ENCODE results near the gene SGMS1.
"Not testable (repeated sequence)": the region's sequence is repeated elsewhere in the genome, so short reads cannot be mapped to it uniquely, and the experiment has no call there.

The SGMS1 gene

GRCh38 chr10:50667353-50667752 is 43.6 kb upstream of the SGMS1 start:
- not testable (repeated sequence) for H3K4me3 ChIP-seq (ENCODE audit: low read length in 2 of 2)
- no CpG with 5 or more reads among the region's 1 CpG for WGBS, 2 donors (ENCODE audit: extremely low coverage in 2 of 2, insufficient read length in 2 of 2, insufficient replicate concordance in 1 of 2)

GRCh38 chr10:50662420-50662819 is 38.7 kb upstream of the SGMS1 start:
- not testable (repeated sequence) for H3K79me1 ChIP-seq (ENCODE audit: low read depth, low read length); H4K8ac ChIP-seq (ENCODE audit: low read depth, low read length); H3K27me3 ChIP-seq (ENCODE audit: control insufficient read depth in 3 of 3, insufficient read depth in 3 of 3, low read depth in 1 of 3, low read length in 3 of 3); H2BK5ac ChIP-seq (ENCODE audit: low read length); H3K4me1 ChIP-seq (ENCODE audit: control insufficient read depth in 2 of 2, insufficient read depth in 1 of 2, low read depth in 1 of 2, low read length in 2 of 2); H4K91ac ChIP-seq (ENCODE audit: low read depth, low read length, poor library complexity); H3K9ac ChIP-seq (ENCODE audit: low read depth, low read length, poor library complexity); H3K36me3 ChIP-seq (replicated peaks in 1 of 2; ENCODE audit: control insufficient read depth in 2 of 2, insufficient read depth in 2 of 2, low read length in 2 of 2); H3K18ac ChIP-seq (ENCODE audit: low read length); H3K23ac ChIP-seq (ENCODE audit: low read depth, low read length, poor library complexity); H3K9me3 ChIP-seq (replicated peaks in 1 of 2; ENCODE audit: control insufficient read depth in 2 of 2, insufficient read depth in 1 of 2, low read depth in 1 of 2, low read length in 2 of 2); H3K27ac ChIP-seq (replicated peaks; ENCODE audit: low read length); H2AFZ ChIP-seq (ENCODE audit: low read length); H3K4me3 ChIP-seq (ENCODE audit: low read length in 2 of 2); H3K4ac ChIP-seq (ENCODE audit: low read length); H3K4me2 ChIP-seq (ENCODE audit: insufficient read depth, low read length, poor library complexity, severe bottlenecking); H2BK120ac ChIP-seq (ENCODE audit: low read depth, low read length); DNase-seq (ENCODE audit: low spot score); H2BK15ac ChIP-seq (ENCODE audit: low read length); H2BK12ac ChIP-seq (ENCODE audit: low read length); H2AK5ac ChIP-seq (ENCODE audit: low read depth, low read length)
- WGBS, 2 donors (ENCODE audit: extremely low coverage in 2 of 2, insufficient read length in 2 of 2, insufficient replicate concordance in 1 of 2) = no CpG with 5 or more reads among the region's 5 CpGs
- H3K14ac ChIP-seq (ENCODE audit: low read length) = peak overlapping the region; percentile 38

More at GRCh38 chr10:50667353-50667752, 43.6 kb upstream of the SGMS1 start:
- H4K8ac ChIP-seq (ENCODE audit: low read depth, low read length); H3K23ac ChIP-seq (ENCODE audit: low read depth, low read length, poor library complexity); H3K18ac ChIP-seq (ENCODE audit: low read length); H3K9ac ChIP-seq (ENCODE audit: low read depth, low read length, poor library complexity); H3K27me3 ChIP-seq (ENCODE audit: control insufficient read depth in 3 of 3, insufficient read depth in 3 of 3, low read depth in 1 of 3, low read length in 3 of 3); H3K27ac ChIP-seq (replicated peaks; ENCODE audit: low read length); H2BK15ac ChIP-seq (ENCODE audit: low read length); H2AFZ ChIP-seq (ENCODE audit: low read length); DNase-seq (ENCODE audit: low spot score); H4K91ac ChIP-seq (ENCODE audit: low read depth, low read length, poor library complexity); H3K36me3 ChIP-seq (replicated peaks in 1 of 2; ENCODE audit: control insufficient read depth in 2 of 2, insufficient read depth in 2 of 2, low read length in 2 of 2); H3K14ac ChIP-seq (ENCODE audit: low read length); H2BK5ac ChIP-seq (ENCODE audit: low read length); H3K9me3 ChIP-seq (replicated peaks in 1 of 2; ENCODE audit: control insufficient read depth in 2 of 2, insufficient read depth in 1 of 2, low read depth in 1 of 2, low read length in 2 of 2); H3K4ac ChIP-seq (ENCODE audit: low read length); H2BK12ac ChIP-seq (ENCODE audit: low read length); H2BK120ac ChIP-seq (ENCODE audit: low read depth, low read length); H3K4me2 ChIP-seq (ENCODE audit: insufficient read depth, low read length, poor library complexity, severe bottlenecking); H3K4me1 ChIP-seq (ENCODE audit: control insufficient read depth in 2 of 2, insufficient read depth in 1 of 2, low read depth in 1 of 2, low read length in 2 of 2); H3K79me1 ChIP-seq (ENCODE audit: low read depth, low read length); H2AK5ac ChIP-seq (ENCODE audit: low read depth, low read length): not testable (repeated sequence)

DNA sequence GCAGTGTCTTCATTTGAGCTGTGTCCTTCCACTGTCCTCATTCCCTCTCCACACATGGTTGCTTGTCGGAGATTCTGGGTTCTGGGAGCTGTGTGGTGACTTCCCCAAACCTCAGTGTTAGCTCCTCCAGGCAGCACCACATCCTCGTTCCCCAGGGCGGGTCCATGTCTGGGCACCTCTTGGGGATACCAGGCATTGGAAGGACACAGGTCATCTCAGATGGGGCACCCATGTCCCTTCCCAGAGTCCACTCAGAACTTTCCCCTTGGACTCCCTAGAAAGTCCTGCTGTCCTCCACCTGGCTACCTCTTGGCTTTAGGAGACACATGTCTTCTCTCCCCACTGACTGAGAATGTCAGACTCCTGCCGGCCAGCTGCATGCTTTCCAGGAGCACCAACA is 37.8 kb upstream of the SGMS1 start:
- H4K91ac ChIP-seq (ENCODE audit: low read depth, low read length, poor library complexity); H3K14ac ChIP-seq (ENCODE audit: low read length); H3K4ac ChIP-seq (ENCODE audit: low read length); H3K9ac ChIP-seq (ENCODE audit: low read depth, low read length, poor library complexity); H2BK15ac ChIP-seq (ENCODE audit: low read length); H3K27me3 ChIP-seq (ENCODE audit: control insufficient read depth in 3 of 3, insufficient read depth in 3 of 3, low read depth in 1 of 3, low read length in 3 of 3); H2BK5ac ChIP-seq (ENCODE audit: low read length); H3K9me3 ChIP-seq (replicated peaks in 1 of 2; ENCODE audit: control insufficient read depth in 2 of 2, insufficient read depth in 1 of 2, low read depth in 1 of 2, low read length in 2 of 2); H3K4me3 ChIP-seq (ENCODE audit: low read length in 2 of 2); H3K18ac ChIP-seq (ENCODE audit: low read length); H2AFZ ChIP-seq (ENCODE audit: low read length); H3K4me1 ChIP-seq (ENCODE audit: control insufficient read depth in 2 of 2, insufficient read depth in 1 of 2, low read depth in 1 of 2, low read length in 2 of 2); H2BK120ac ChIP-seq (ENCODE audit: low read depth, low read length); H3K23ac ChIP-seq (ENCODE audit: low read depth, low read length, poor library complexity); H3K79me1 ChIP-seq (ENCODE audit: low read depth, low read length); H3K27ac ChIP-seq (replicated peaks; ENCODE audit: low read length); H3K36me3 ChIP-seq (replicated peaks in 1 of 2; ENCODE audit: control insufficient read depth in 2 of 2, insufficient read depth in 2 of 2, low read length in 2 of 2); H4K8ac ChIP-seq (ENCODE audit: low read depth, low read length); H2BK12ac ChIP-seq (ENCODE audit: low read length); H2AK5ac ChIP-seq (ENCODE audit: low read depth, low read length); H3K4me2 ChIP-seq (ENCODE audit: insufficient read depth, low read length, poor library complexity, severe bottlenecking); DNase-seq (ENCODE audit: low spot score): not testable (repeated sequence)
- no CpG with 5 or more reads among the region's 4 CpGs for WGBS, 2 donors (ENCODE audit: extremely low coverage in 2 of 2, insufficient read length in 2 of 2, insufficient replicate concordance in 1 of 2)

DNA sequence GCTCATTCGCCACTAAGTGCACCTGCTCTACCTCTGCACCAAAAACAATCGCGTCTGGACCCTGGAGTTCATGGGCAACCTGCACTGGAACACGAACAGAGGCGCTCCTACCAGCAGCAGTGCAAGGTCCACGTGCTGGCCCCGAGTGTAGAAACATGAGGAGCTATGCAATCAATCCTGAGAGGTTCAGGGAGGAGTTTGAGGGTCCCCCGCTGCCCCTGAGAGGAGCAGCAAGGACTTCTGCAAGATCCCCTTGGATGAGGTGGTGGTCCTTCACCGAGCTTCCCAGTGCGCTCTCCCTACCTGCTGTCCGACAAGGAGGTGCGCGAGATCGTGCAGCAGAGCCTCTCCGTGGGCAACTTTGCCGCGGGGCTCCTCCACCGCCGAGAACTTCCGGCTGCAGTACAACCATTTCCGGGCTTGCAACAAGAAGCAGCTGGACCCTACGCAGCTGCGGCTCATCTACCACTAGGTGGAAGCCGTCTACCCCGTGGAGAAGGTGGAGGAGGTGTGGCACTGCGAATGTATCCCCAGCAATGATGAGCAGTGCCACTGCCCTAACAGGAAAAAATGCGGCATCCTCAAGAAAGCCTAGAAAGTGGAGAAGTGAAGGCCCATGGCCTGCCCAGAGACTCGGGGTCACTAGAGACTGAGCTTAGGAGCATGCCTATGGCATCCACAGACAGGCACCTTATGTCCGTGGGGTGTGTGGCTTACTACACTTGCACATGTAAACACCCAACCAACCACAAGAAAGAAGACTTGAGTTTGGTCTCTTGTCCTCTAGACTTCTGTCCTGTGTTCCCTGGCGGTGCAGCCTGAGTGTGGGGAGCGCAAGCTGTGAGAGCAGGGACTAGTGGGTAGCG is 36.3 kb upstream of the SGMS1 start:
- H3K9ac ChIP-seq (ENCODE audit: low read depth, low read length, poor library complexity); H3K27me3 ChIP-seq (ENCODE audit: control insufficient read depth in 3 of 3, insufficient read depth in 3 of 3, low read depth in 1 of 3, low read length in 3 of 3); H2BK5ac ChIP-seq (ENCODE audit: low read length); H3K4me2 ChIP-seq (ENCODE audit: insufficient read depth, low read length, poor library complexity, severe bottlenecking); H3K27ac ChIP-seq (replicated peaks; ENCODE audit: low read length); H3K4ac ChIP-seq (ENCODE audit: low read length); H3K9me3 ChIP-seq (replicated peaks in 1 of 2; ENCODE audit: control insufficient read depth in 2 of 2, insufficient read depth in 1 of 2, low read depth in 1 of 2, low read length in 2 of 2); H4K8ac ChIP-seq (ENCODE audit: low read depth, low read length); H3K4me1 ChIP-seq (ENCODE audit: control insufficient read depth in 2 of 2, insufficient read depth in 1 of 2, low read depth in 1 of 2, low read length in 2 of 2); DNase-seq (ENCODE audit: low spot score); H4K91ac ChIP-seq (ENCODE audit: low read depth, low read length, poor library complexity); H3K4me3 ChIP-seq (ENCODE audit: low read length in 2 of 2); H2AK5ac ChIP-seq (ENCODE audit: low read depth, low read length); H3K79me1 ChIP-seq (ENCODE audit: low read depth, low read length); H2BK12ac ChIP-seq (ENCODE audit: low read length); H2BK120ac ChIP-seq (ENCODE audit: low read depth, low read length); H3K36me3 ChIP-seq (replicated peaks in 1 of 2; ENCODE audit: control insufficient read depth in 2 of 2, insufficient read depth in 2 of 2, low read length in 2 of 2); H2BK15ac ChIP-seq (ENCODE audit: low read length); H3K14ac ChIP-seq (ENCODE audit: low read length); H3K18ac ChIP-seq (ENCODE audit: low read length): not testable (repeated sequence)
- H2AFZ ChIP-seq (ENCODE audit: low read length) = peak overlapping the region; percentile 7
- WGBS, 2 donors (ENCODE audit: extremely low coverage in 2 of 2, insufficient read length in 2 of 2, insufficient replicate concordance in 1 of 2) = no CpG with 5 or more reads among the region's 32 CpGs
- H3K23ac ChIP-seq (ENCODE audit: low read depth, low read length, poor library complexity) = peak overlapping the region; percentile 73
